ENCODE data around the gene DOCK11. TPM values are rescaled to one million over a fixed set of nuclear protein-coding genes. Genes with fewer than 3 reads are reported as not detected.

DOCK11 gene
- total and polyA plus RNA-seq, 7 experiments from 2014 or later: 24.2 to 115 (median 78.5) TPM

GRCh38 chrX:118545510-118545909 is 49.9 kb downstream of the DOCK11 start:
- POLR2A ChIA-PET: no interaction called here
- Histone ChIP-seq H3K4me3 (ENCODE audit: low read length) (no peak overlapping the region), H3K4me1 (ENCODE audit: control insufficient read depth in 2 of 2, insufficient read depth in 2 of 2, low read length in 2 of 2) (peaks cover 0 to 4% of the 10 kb centered on the region in 2 donors), H3K36me3 (ENCODE audit: control insufficient read depth in 2 of 3, insufficient read depth in 3 of 3, low read length in 3 of 3) (peaks cover 13 to 31% (median 17%) of the 10 kb centered on the region in 3 experiments), H3K27ac (ENCODE audit: low read depth, low read length) (no peak overlapping the region), H3K27me3 (ENCODE audit: control insufficient read depth in 2 of 2, insufficient read depth in 2 of 2, low read length in 2 of 2) (no peaks in the 10 kb centered on the region), H3K9me3 (ENCODE audit: control insufficient read depth in 2 of 3, low read length in 3 of 3) (no peaks in the 10 kb centered on the region)
- intact Hi-C loops (cut with micrococcal nuclease): no loop called here
- no peak for ATAC-seq
- DNase-seq: no peak
- Mint-ChIP-seq H3K9me3 (no peaks in the 10 kb centered on the region), H3K4me3 (no peak overlapping the region), H3K27me3 (no peaks in the 10 kb centered on the region), H3K27ac (peak overlapping the region in 5 of 9 donors; percentile 3 to 52 (median 23)), H3K4me1 (peaks cover 0 to 17% (median 15%) of the 10 kb centered on the region in 7 donors), H3K36me3 (peaks cover 0 to 8% (median 5%) of the 10 kb centered on the region in 5 donors)
- CTCF ChIA-PET: no interaction called here

DNA sequence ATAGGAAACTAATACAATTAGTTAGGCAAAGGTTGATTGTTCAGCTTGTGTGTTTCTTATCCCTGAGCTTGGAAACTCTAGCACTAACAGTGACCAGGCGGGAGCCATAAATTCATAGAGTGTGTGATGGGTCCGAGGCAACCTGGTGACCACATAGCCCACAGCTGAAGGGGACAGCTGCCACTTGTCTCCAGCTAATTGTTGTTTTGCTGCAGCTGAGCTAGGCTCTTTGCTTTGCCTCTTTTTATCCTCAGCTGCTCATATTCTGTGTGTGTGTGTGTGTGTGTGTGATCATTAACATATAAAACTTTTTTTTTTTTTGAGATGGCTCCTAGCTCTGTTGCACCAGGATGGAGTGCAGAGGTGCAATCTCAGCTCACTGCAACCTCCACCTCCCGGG is 53.2 kb downstream of the DOCK11 start:
- intact Hi-C loops (cut with micrococcal nuclease): no loop called here
- no peak overlapping the region for H3K27ac ChIP-seq (ENCODE audit: low read depth, low read length)
- DNase-seq (no peak), ATAC-seq (no peak)
- no peaks in the 10 kb centered on the region for H3K4me1 ChIP-seq (ENCODE audit: control insufficient read depth in 2 of 2, insufficient read depth in 2 of 2, low read length in 2 of 2)
- peaks cover 13 to 32% (median 15%) of the 10 kb centered on the region in 3 experiments for H3K36me3 ChIP-seq (ENCODE audit: control insufficient read depth in 2 of 3, insufficient read depth in 3 of 3, low read length in 3 of 3)
- no peaks in the 10 kb centered on the region for H3K9me3 ChIP-seq (ENCODE audit: control insufficient read depth in 2 of 3, low read length in 3 of 3)
- no peaks in the 10 kb centered on the region for H3K27me3 Mint-ChIP-seq
- no peak overlapping the region for H3K27ac Mint-ChIP-seq
- H3K4me1 Mint-ChIP-seq: peaks cover 0 to 19% (median 5%) of the 10 kb centered on the region in 7 donors
- H3K4me3 ChIP-seq (ENCODE audit: low read length): no peak overlapping the region
- peaks cover 0 to 8% (median 8%) of the 10 kb centered on the region in 5 donors for H3K36me3 Mint-ChIP-seq
- no peaks in the 10 kb centered on the region for H3K9me3 Mint-ChIP-seq
- CTCF ChIA-PET: no interaction called here
- POLR2A ChIA-PET: interaction anchor here (1.0 to 1.4 kb wide), 2 partner anchors 50 to 51 kb away, joined by 3 read pairs; no protein-coding TSS in a partner anchor
- H3K27me3 ChIP-seq (ENCODE audit: control insufficient read depth in 2 of 2, insufficient read depth in 2 of 2, low read length in 2 of 2): no peaks in the 10 kb centered on the region
- H3K4me3 Mint-ChIP-seq: no peak overlapping the region

GRCh38 chrX:118550792-118551191 is 55.2 kb downstream of the DOCK11 start:
- Histone ChIP-seq H3K27me3 (ENCODE audit: control insufficient read depth in 2 of 2, insufficient read depth in 2 of 2, low read length in 2 of 2) (no peaks in the 10 kb centered on the region), H3K4me1 (ENCODE audit: control insufficient read depth in 2 of 2, insufficient read depth in 2 of 2, low read length in 2 of 2) (no peaks in the 10 kb centered on the region), H3K36me3 (ENCODE audit: control insufficient read depth in 2 of 3, insufficient read depth in 3 of 3, low read length in 3 of 3) (peaks cover 5 to 21% (median 8%) of the 10 kb centered on the region in 3 experiments), H3K9me3 (ENCODE audit: control insufficient read depth in 2 of 3, low read length in 3 of 3) (no peaks in the 10 kb centered on the region), H3K4me3 (ENCODE audit: low read length) (no peak overlapping the region), H3K27ac (ENCODE audit: low read depth, low read length) (no peak overlapping the region)
- H3K27ac Mint-ChIP-seq: peak overlapping the region in 7 of 9 donors; percentile 0 to 71 (median 51)
- intact Hi-C loops (cut with micrococcal nuclease): loop anchor here in 1 of 2 donors (5.0 kb wide), 1 partner anchor 93 kb away; no protein-coding TSS in a partner anchor
- ChIA-PET CTCF (interaction anchor here (1.2 kb wide), 2 partner anchors 59 to 92 kb away, joined by 3 to 4 read pairs; no protein-coding TSS in a partner anchor), POLR2A (no interaction called here)
- H3K27me3 Mint-ChIP-seq: no peaks in the 10 kb centered on the region
- ATAC-seq: no peak
- H3K4me3 Mint-ChIP-seq: no peak overlapping the region
- peaks cover 0 to 27% (median 5%) of the 10 kb centered on the region in 7 donors for H3K4me1 Mint-ChIP-seq
- no peak for DNase-seq
- no peaks in the 10 kb centered on the region for H3K9me3 Mint-ChIP-seq
- peaks cover 0 to 11% (median 8%) of the 10 kb centered on the region in 5 donors for H3K36me3 Mint-ChIP-seq

DNA sequence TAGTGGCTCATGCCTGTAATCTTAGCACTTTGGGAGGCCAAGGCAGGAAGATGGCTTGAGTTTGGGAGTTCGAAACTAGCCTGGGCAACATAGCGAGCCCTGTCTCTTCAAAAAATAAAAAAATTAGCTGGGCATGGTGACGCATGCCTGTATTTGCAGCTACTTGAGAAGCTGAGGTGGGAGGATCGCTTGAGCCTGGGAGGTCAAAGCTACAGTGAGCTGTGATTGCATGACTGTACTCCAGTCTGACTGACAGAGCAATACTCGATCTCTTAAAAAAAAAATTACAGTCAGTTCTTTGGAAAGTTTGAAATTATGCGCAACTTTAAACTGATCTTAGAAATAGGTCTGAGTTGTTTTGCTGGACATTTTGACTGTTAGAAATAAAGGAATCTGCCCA is 55.8 kb downstream of the DOCK11 start:
- no peak overlapping the region for H3K27ac Mint-ChIP-seq
- no peaks in the 10 kb centered on the region for H3K27me3 Mint-ChIP-seq
- peaks cover 2 to 19% (median 5%) of the 10 kb centered on the region in 3 experiments for H3K36me3 ChIP-seq (ENCODE audit: control insufficient read depth in 2 of 3, insufficient read depth in 3 of 3, low read length in 3 of 3)

GRCh38 chrX:118552121-118552900 is 56.7 kb downstream of the DOCK11 start:
- Histone ChIP-seq H3K9me3 (ENCODE audit: control insufficient read depth in 2 of 3, low read length in 3 of 3) (no peaks in the 10 kb centered on the region), H3K4me3 (ENCODE audit: low read length) (no peak overlapping the region), H3K27ac (ENCODE audit: low read depth, low read length) (no peak overlapping the region), H3K27me3 (ENCODE audit: control insufficient read depth in 2 of 2, insufficient read depth in 2 of 2, low read length in 2 of 2) (no peaks in the 10 kb centered on the region), H3K36me3 (ENCODE audit: control insufficient read depth in 2 of 3, insufficient read depth in 3 of 3, low read length in 3 of 3) (peaks cover 0 to 25% (median 3%) of the 10 kb centered on the region in 3 experiments), H3K4me1 (ENCODE audit: control insufficient read depth in 2 of 2, insufficient read depth in 2 of 2, low read length in 2 of 2) (no peaks in the 10 kb centered on the region)
- no peak overlapping the region for H3K4me3 Mint-ChIP-seq
- no peaks in the 10 kb centered on the region for H3K27me3 Mint-ChIP-seq
- intact Hi-C loops (cut with micrococcal nuclease): loop anchor here in 1 of 2 donors (5.0 kb wide), 1 partner anchor 95 kb away; no protein-coding TSS in a partner anchor
- POLR2A ChIA-PET: interaction anchor here (0.6 to 2.7 kb wide), 4 partner anchors 15 to 123 kb away, joined by 3 to 12 read pairs (median 4); no protein-coding TSS in a partner anchor
- CTCF ChIA-PET: no interaction called here
- no peak for DNase-seq
- H3K36me3 Mint-ChIP-seq: peaks cover 5 to 15% (median 11%) of the 10 kb centered on the region in 5 donors
- peaks cover 4 to 30% (median 11%) of the 10 kb centered on the region in 7 donors for H3K4me1 Mint-ChIP-seq
- peak; percentile 74 for ATAC-seq
- H3K27ac Mint-ChIP-seq: peak overlapping the region in 4 of 9 donors; percentile 21 to 67 (median 42)
- no peaks in the 10 kb centered on the region for H3K9me3 Mint-ChIP-seq

More for the DNA sequence above, 55.8 kb downstream of the DOCK11 start:
- no peak overlapping the region for H3K4me3 Mint-ChIP-seq
- Histone ChIP-seq H3K4me1 (ENCODE audit: control insufficient read depth in 2 of 2, insufficient read depth in 2 of 2, low read length in 2 of 2) (no peaks in the 10 kb centered on the region), H3K27me3 (ENCODE audit: control insufficient read depth in 2 of 2, insufficient read depth in 2 of 2, low read length in 2 of 2) (no peaks in the 10 kb centered on the region), H3K27ac (ENCODE audit: low read depth, low read length) (no peak overlapping the region), H3K4me3 (ENCODE audit: low read length) (no peak overlapping the region), H3K9me3 (ENCODE audit: control insufficient read depth in 2 of 3, low read length in 3 of 3) (no peaks in the 10 kb centered on the region)
- intact Hi-C loops (cut with micrococcal nuclease): loop anchor here in 1 of 2 donors (5.0 kb wide), 1 partner anchor 94 kb away; no protein-coding TSS in a partner anchor
- peaks cover 0 to 24% (median 5%) of the 10 kb centered on the region in 7 donors for H3K4me1 Mint-ChIP-seq
- ATAC-seq: no peak
- ChIA-PET POLR2A (interaction anchor here (0.7 to 2.7 kb wide), 2 partner anchors 55 to 124 kb away, joined by 3 to 12 read pairs; no protein-coding TSS in a partner anchor), CTCF (interaction anchor here (1.2 kb wide), 2 partner anchors 59 to 92 kb away, joined by 3 to 4 read pairs; no protein-coding TSS in a partner anchor)
- no peak for DNase-seq
- H3K36me3 Mint-ChIP-seq: peaks cover 0 to 11% (median 8%) of the 10 kb centered on the region in 5 donors
- H3K9me3 Mint-ChIP-seq: no peaks in the 10 kb centered on the region

DNA sequence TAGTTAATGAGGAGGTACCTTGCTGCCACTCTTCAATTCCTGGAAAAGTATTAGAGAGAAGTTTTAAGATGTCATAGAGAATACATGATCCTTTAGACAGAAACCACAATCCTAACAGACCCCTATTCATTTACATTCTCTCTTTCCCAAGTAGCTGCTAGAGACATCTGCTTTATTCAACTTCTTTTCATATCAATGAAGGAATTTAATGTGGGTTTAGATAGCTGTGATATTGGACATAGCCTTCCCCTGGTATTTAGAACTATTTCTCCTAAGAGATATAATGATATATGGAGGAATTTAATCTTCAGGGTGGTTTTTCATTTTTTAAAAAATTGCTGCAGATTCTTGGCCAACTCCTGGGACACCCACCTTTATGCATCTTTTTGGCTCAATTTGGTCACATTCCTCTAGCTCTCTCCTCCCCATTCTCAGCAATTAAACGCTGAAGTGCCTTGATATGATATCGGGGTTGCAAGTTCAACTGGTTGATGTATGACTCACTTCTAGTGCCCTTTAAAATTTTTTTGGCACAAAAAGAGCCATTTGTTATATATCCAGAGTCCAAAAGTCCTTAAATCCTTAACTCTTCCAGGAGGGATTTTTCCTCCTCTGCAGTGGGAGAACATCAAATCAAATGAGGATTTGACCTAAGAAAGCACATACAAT is 57.6 kb downstream of the DOCK11 start:
- Mint-ChIP-seq H3K36me3 (peaks cover 5 to 15% (median 10%) of the 10 kb centered on the region in 5 donors), H3K27me3 (no peaks in the 10 kb centered on the region), H3K27ac (peak overlapping the region in 4 of 9 donors; percentile 5 to 46 (median 18)), H3K4me1 (peaks cover 4 to 30% (median 11%) of the 10 kb centered on the region in 7 donors), H3K4me3 (peak overlapping the region in 1 of 10 donors; percentile 11), H3K9me3 (no peaks in the 10 kb centered on the region)
- intact Hi-C loops (cut with micrococcal nuclease): loop anchor here in 1 of 2 donors (5.0 kb wide), 1 partner anchor 96 kb away; no protein-coding TSS in a partner anchor
- Histone ChIP-seq H3K36me3 (ENCODE audit: control insufficient read depth in 2 of 3, insufficient read depth in 3 of 3, low read length in 3 of 3) (peaks cover 0 to 18% (median 0%) of the 10 kb centered on the region in 3 experiments), H3K4me1 (ENCODE audit: control insufficient read depth in 2 of 2, insufficient read depth in 2 of 2, low read length in 2 of 2) (no peaks in the 10 kb centered on the region), H3K27me3 (ENCODE audit: control insufficient read depth in 2 of 2, insufficient read depth in 2 of 2, low read length in 2 of 2) (no peaks in the 10 kb centered on the region), H3K4me3 (ENCODE audit: low read length) (no peak overlapping the region), H3K27ac (ENCODE audit: low read depth, low read length) (no peak overlapping the region), H3K9me3 (ENCODE audit: control insufficient read depth in 2 of 3, low read length in 3 of 3) (no peaks in the 10 kb centered on the region)
- no peak for DNase-seq
- ChIA-PET CTCF (interaction anchor here (0.8 kb wide), 1 partner anchor 13 kb away, joined by 3 read pairs; no protein-coding TSS in a partner anchor), POLR2A (interaction anchor here (0.6 to 2.7 kb wide), 3 partner anchors 14 to 56 kb away, joined by 3 to 12 read pairs (median 5); no protein-coding TSS in a partner anchor)
- no peak for ATAC-seq
